GM19099 (cell line): ENCODE data around the gene ACY1.

ENCODE experiments used
- POLR2A ChIP-seq: IDR thresholded peaks from 3 replicates; pipeline ENCODE4 v1.6.1; 2011; ENCODE audit warnings: low read depth; ENCODE audit not compliant: insufficient read length; ENCODE audit errors: extremely low read depth

Gene ACY1

GRCh38 chr3:51982838-51983577 lies at the start of gene ACY1:
TSS of gene ACY1 (plus strand) at chr3:51983535. CDS start at chr3:51984065, 530 bp downstream.
- peak; percentile 73 for TF ChIP-seq POLR2A

- TF ChIP-seq POLR2A: no peak
Observed at GRCh38 chr3:51934139-51934850, 49.0 kb upstream of the ACY1 start.

GRCh38 chr3:51934991-51935885 lies 48.1 kb upstream of the ACY1 start:
- no peak for TF ChIP-seq POLR2A

- no peak for TF ChIP-seq POLR2A
Observed at GRCh38 chr3:51935886-51936755, 47.2 kb upstream of the ACY1 start.

- no peak for TF ChIP-seq POLR2A
Observed at GRCh38 chr3:51937014-51937413, 46.3 kb upstream of the ACY1 start.

GRCh38 chr3:51937611-51938450 lies 45.5 kb upstream of the ACY1 start:
- TF ChIP-seq POLR2A: no peak

GRCh38 chr3:51938780-51939425 lies 44.4 kb upstream of the ACY1 start:
- no peak for TF ChIP-seq POLR2A

GRCh38 chr3:51940648-51941462 lies 42.5 kb upstream of the ACY1 start:
- no peak for TF ChIP-seq POLR2A

- no peak for TF ChIP-seq POLR2A
Observed at GRCh38 chr3:51941463-51941797, 41.9 kb upstream of the ACY1 start.

- TF ChIP-seq POLR2A: peak; percentile 69
Observed at GRCh38 chr3:51941798-51942602, 41.3 kb upstream of the ACY1 start, which contains the start of the genes PARP3 and RRP9. TSS of gene PARP3 (plus strand) at chr3:51942363. CDS start at chr3:51943356, 993 bp downstream. TSS of gene RRP9 (minus strand) at chr3:51941904. CDS start at chr3:51941867, 37 bp downstream.
